Ishikawa (cell line): ENCODE measurements around the gene PDGFB.

Experiments used
- CEBPB ChIP-seq: IDR thresholded peaks from 2 replicates; pipeline ENCODE4 v1.6.1; 2012
- EGR1 ChIP-seq: IDR thresholded peaks from 2 replicates; pipeline ENCODE4 v1.6.1; 2012
- EP300 ChIP-seq: IDR thresholded peaks from 2 replicates; pipeline ENCODE4 v1.6.1; 2012; ENCODE audit warnings: borderline replicate concordance
- FOXM1 ChIP-seq: IDR thresholded peaks from 2 replicates; pipeline ENCODE4 v1.6.1; 2012; ENCODE audit warnings: low read depth, borderline replicate concordance
- NFIC ChIP-seq: IDR thresholded peaks from 2 replicates; pipeline ENCODE4 v1.6.1; 2012
- RAD21 ChIP-seq: IDR thresholded peaks from 2 replicates; pipeline ENCODE4 v1.6.1; 2012; ENCODE audit warnings: low read depth
- TAF1 ChIP-seq: IDR thresholded peaks from 2 replicates; pipeline ENCODE4 v1.6.1; 2012; ENCODE audit warnings: low read depth, mild to moderate bottlenecking
- TCF12 ChIP-seq: IDR thresholded peaks from 2 replicates; pipeline ENCODE4 v1.6.1; 2012; ENCODE audit warnings: low read depth
- TEAD4 ChIP-seq: IDR thresholded peaks from 2 replicates; pipeline ENCODE4 v1.6.1; 2012
- YY1 ChIP-seq: IDR thresholded peaks from 2 replicates; pipeline ENCODE4 v1.6.1; 2012; ENCODE audit warnings: low read depth
- ZBTB7A ChIP-seq: IDR thresholded peaks from 2 replicates; pipeline ENCODE4 v1.6.1; 2012; ENCODE audit warnings: low read depth
- TF ChIP-seq, protein P1 (sequence below): IDR thresholded peaks from 2 replicates; pipeline ENCODE4 v1.6.1; 2012; ENCODE audit warnings: low read depth, mild to moderate bottlenecking
- TF ChIP-seq, protein P2 (sequence below): IDR thresholded peaks from 2 replicates; pipeline ENCODE4 v1.6.1; 2012
- TF ChIP-seq, protein P3 (sequence below): IDR thresholded peaks from 2 replicates; pipeline ENCODE4 v1.6.1; 2012

DNA sequence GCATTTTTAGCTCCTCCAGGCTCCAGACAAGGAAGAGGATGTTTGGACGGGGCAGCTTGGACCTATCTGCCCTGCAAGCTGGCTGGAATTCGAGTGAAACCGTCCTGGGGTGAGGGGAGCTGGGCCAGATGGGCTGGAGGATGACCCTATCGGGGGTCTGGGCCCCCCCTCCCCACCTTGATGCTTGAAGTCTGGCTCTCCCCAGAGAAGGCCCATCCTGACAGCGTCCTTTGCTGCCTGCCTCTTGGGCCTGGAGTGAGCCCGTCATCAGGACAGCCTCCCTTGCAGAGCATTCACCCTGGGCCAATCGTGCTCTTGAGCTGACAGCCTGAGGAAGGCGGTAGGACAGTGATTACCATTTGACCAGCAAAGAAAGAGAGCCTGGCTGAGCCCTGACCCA, 5.3 kb upstream of the PDGFB start:
- TF ChIP-seq RAD21 (no peak), TCF12 (no peak), TEAD4 (no peak), EP300 (no peak), CEBPB (no peak), ZBTB7A (no peak), TAF1 (no peak), FOXM1 (no peak), YY1 (no peak), EGR1 (no peak), NFIC (no peak)
- TF ChIP-seq, protein P1, sequence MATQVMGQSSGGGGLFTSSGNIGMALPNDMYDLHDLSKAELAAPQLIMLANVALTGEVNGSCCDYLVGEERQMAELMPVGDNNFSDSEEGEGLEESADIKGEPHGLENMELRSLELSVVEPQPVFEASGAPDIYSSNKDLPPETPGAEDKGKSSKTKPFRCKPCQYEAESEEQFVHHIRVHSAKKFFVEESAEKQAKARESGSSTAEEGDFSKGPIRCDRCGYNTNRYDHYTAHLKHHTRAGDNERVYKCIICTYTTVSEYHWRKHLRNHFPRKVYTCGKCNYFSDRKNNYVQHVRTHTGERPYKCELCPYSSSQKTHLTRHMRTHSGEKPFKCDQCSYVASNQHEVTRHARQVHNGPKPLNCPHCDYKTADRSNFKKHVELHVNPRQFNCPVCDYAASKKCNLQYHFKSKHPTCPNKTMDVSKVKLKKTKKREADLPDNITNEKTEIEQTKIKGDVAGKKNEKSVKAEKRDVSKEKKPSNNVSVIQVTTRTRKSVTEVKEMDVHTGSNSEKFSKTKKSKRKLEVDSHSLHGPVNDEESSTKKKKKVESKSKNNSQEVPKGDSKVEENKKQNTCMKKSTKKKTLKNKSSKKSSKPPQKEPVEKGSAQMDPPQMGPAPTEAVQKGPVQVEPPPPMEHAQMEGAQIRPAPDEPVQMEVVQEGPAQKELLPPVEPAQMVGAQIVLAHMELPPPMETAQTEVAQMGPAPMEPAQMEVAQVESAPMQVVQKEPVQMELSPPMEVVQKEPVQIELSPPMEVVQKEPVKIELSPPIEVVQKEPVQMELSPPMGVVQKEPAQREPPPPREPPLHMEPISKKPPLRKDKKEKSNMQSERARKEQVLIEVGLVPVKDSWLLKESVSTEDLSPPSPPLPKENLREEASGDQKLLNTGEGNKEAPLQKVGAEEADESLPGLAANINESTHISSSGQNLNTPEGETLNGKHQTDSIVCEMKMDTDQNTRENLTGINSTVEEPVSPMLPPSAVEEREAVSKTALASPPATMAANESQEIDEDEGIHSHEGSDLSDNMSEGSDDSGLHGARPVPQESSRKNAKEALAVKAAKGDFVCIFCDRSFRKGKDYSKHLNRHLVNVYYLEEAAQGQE: no peak
- TF ChIP-seq, protein P2, sequence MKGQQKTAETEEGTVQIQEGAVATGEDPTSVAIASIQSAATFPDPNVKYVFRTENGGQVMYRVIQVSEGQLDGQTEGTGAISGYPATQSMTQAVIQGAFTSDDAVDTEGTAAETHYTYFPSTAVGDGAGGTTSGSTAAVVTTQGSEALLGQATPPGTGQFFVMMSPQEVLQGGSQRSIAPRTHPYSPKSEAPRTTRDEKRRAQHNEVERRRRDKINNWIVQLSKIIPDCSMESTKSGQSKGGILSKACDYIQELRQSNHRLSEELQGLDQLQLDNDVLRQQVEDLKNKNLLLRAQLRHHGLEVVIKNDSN: no peak
- TF ChIP-seq, protein P3, sequence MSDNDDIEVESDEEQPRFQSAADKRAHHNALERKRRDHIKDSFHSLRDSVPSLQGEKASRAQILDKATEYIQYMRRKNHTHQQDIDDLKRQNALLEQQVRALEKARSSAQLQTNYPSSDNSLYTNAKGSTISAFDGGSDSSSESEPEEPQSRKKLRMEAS: no peak
